Measurements from ENCODE around the gene ABCA12. TPM values are rescaled to one million over a fixed set of nuclear protein-coding genes. Genes with fewer than 3 reads are reported as not detected.

ABCA12 gene
- total and polyA plus RNA-seq, 2 donors (not counting 1 experiment from before 2014, with no cell fraction given) = under 0.01 to 0.01 TPM

DNA sequence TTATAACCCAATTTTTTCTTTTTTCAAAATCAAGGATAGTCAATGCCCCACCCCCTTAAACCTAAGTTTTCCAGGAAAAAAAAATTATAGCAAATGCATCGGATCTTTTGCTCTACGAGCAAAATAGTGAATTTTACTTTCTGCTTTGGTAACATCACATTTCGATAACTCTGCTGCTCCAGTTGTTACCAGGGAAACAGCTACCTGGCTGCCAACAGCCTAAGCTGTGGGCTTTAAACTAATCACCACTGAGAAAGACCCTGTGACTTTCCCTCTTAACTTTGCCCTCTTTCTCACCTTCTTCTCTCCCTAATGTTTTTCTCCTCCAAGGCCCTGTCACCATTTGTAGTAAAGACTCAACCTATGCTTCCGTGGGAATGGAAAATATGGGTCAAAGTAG lies 145.5 kb downstream of the ABCA12 start:
- no peak overlapping the region for H3K4me3 ChIP-seq (replicated peaks in 1 of 4; ENCODE audit: control extremely low read depth in 1 of 4, insufficient read depth in 1 of 4, low read depth in 3 of 4, low read length in 4 of 4)
- H4K20me1 ChIP-seq (ENCODE audit: control insufficient read depth, extremely low read depth, insufficient read depth, low read length) = no peaks in the 10 kb centered on the region
- H3K4me2 ChIP-seq (ENCODE audit: extremely low read depth, insufficient read depth, low read length) = no peak overlapping the region
- no peaks in the 10 kb centered on the region for H3K79me2 ChIP-seq (ENCODE audit: control insufficient read depth, insufficient read depth, low read length)
- no peak overlapping the region for H3K27ac ChIP-seq (ENCODE audit: insufficient read depth, low read length)
- TF ChIP-seq, protein P1, sequence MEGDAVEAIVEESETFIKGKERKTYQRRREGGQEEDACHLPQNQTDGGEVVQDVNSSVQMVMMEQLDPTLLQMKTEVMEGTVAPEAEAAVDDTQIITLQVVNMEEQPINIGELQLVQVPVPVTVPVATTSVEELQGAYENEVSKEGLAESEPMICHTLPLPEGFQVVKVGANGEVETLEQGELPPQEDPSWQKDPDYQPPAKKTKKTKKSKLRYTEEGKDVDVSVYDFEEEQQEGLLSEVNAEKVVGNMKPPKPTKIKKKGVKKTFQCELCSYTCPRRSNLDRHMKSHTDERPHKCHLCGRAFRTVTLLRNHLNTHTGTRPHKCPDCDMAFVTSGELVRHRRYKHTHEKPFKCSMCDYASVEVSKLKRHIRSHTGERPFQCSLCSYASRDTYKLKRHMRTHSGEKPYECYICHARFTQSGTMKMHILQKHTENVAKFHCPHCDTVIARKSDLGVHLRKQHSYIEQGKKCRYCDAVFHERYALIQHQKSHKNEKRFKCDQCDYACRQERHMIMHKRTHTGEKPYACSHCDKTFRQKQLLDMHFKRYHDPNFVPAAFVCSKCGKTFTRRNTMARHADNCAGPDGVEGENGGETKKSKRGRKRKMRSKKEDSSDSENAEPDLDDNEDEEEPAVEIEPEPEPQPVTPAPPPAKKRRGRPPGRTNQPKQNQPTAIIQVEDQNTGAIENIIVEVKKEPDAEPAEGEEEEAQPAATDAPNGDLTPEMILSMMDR (conservative IDR thresholded peaks at IDR 0.05 in 1 of 2, IDR thresholded peaks at IDR 0.05 in 1 of 2; ENCODE audit: low read depth in 1 of 2, low read length in 2 of 2) = no peak
- TF ChIP-seq EZH2 (IDR thresholded peaks at IDR 0.05; ENCODE audit: low read length, missing control alignments) = no peak
- H3K27me3 ChIP-seq (ENCODE audit: control insufficient read depth, insufficient read depth, low read length) = no peaks in the 10 kb centered on the region
- no peaks in the 10 kb centered on the region for H3K36me3 ChIP-seq (ENCODE audit: control insufficient read depth, insufficient read depth, low read length)
- H3K4me1 ChIP-seq (ENCODE audit: control insufficient read depth, extremely low read depth, insufficient read depth, low read length) = no peaks in the 10 kb centered on the region
- no peaks in the 10 kb centered on the region for H3K9me3 ChIP-seq (ENCODE audit: control insufficient read depth, insufficient read depth, low read depth, low read length)
- DNase-seq (ENCODE audit: low read depth in 2 of 2) = no peak
- no peak overlapping the region for H2AFZ ChIP-seq (ENCODE audit: low read length)
- H3K9ac ChIP-seq (ENCODE audit: insufficient read depth, low read length) = no peak overlapping the region

DNA sequence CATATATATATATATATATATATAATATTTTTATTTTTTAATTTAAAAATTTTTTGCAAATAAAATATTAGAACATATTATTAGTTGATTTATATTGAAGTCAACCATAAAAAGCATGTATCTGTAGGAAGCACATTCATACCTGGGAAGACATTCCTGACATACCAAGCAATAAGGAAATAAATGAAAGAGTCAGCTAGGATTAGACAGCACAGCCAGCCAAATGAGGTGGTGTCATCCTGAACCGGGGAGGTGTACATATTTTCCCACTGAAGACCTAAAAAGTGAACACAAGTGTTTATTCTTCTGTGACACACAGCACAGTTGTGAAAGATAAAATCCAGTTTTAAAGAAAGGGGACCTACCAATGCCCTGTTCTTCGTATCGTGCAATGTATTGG lies 149.2 kb downstream of the ABCA12 start:
- no peaks in the 10 kb centered on the region for H3K79me2 ChIP-seq (ENCODE audit: control insufficient read depth, insufficient read depth, low read length)

DNA sequence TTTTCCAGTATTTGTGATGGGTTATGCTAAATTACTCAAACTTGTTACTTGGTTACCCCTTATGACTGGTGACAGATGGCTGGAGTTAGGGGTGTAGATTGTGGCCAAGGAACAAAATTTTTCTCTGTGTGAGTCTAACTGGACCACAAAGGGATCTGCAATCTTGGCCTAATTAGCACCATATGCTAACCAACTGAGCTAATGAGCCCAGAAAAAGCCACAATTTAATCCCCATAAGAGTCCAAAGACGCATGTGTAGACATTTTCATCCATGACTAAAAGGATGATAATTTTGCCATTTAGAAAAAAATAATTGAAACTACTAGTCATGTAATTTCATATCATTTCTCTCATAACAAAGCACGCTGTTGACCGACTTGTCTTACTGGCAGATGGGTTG lies 151.2 kb downstream of the ABCA12 start:
- no peak overlapping the region for H2AFZ ChIP-seq (ENCODE audit: low read length)
- H3K9me3 ChIP-seq (ENCODE audit: control insufficient read depth, insufficient read depth, low read depth, low read length) = no peaks in the 10 kb centered on the region
- no peak overlapping the region for H3K27ac ChIP-seq (ENCODE audit: insufficient read depth, low read length)
- H3K36me3 ChIP-seq (ENCODE audit: control insufficient read depth, insufficient read depth, low read length) = no peaks in the 10 kb centered on the region
- H3K4me2 ChIP-seq (ENCODE audit: extremely low read depth, insufficient read depth, low read length) = no peak overlapping the region
- H3K27me3 ChIP-seq (ENCODE audit: control insufficient read depth, insufficient read depth, low read length) = no peaks in the 10 kb centered on the region
- no peaks in the 10 kb centered on the region for H3K4me1 ChIP-seq (ENCODE audit: control insufficient read depth, extremely low read depth, insufficient read depth, low read length)
- TF ChIP-seq, protein P1 (conservative IDR thresholded peaks at IDR 0.05 in 1 of 2, IDR thresholded peaks at IDR 0.05 in 1 of 2; ENCODE audit: low read depth in 1 of 2, low read length in 2 of 2) = no peak
- TF ChIP-seq EZH2 (IDR thresholded peaks at IDR 0.05; ENCODE audit: low read length, missing control alignments) = no peak
- peak in 1 of 2 donors; percentile 36 for DNase-seq (ENCODE audit: low read depth in 2 of 2)
- no peaks in the 10 kb centered on the region for H4K20me1 ChIP-seq (ENCODE audit: control insufficient read depth, extremely low read depth, insufficient read depth, low read length)
- no peak overlapping the region for H3K4me3 ChIP-seq (replicated peaks in 1 of 4; ENCODE audit: control extremely low read depth in 1 of 4, insufficient read depth in 1 of 4, low read depth in 3 of 4, low read length in 4 of 4)
- H3K9ac ChIP-seq (ENCODE audit: insufficient read depth, low read length) = no peak overlapping the region
- no peaks in the 10 kb centered on the region for H3K79me2 ChIP-seq (ENCODE audit: control insufficient read depth, insufficient read depth, low read length)

More for the DNA sequence above, 149.2 kb downstream of the ABCA12 start:
- no peak overlapping the region for H3K4me3 ChIP-seq (replicated peaks in 1 of 4; ENCODE audit: control extremely low read depth in 1 of 4, insufficient read depth in 1 of 4, low read depth in 3 of 4, low read length in 4 of 4)
- H3K4me2 ChIP-seq (ENCODE audit: extremely low read depth, insufficient read depth, low read length) = no peak overlapping the region
- DNase-seq (ENCODE audit: low read depth in 2 of 2) = no peak
- H3K36me3 ChIP-seq (ENCODE audit: control insufficient read depth, insufficient read depth, low read length) = no peaks in the 10 kb centered on the region
- no peaks in the 10 kb centered on the region for H3K4me1 ChIP-seq (ENCODE audit: control insufficient read depth, extremely low read depth, insufficient read depth, low read length)
- no peak for TF ChIP-seq EZH2 (IDR thresholded peaks at IDR 0.05; ENCODE audit: low read length, missing control alignments)
- H3K27me3 ChIP-seq (ENCODE audit: control insufficient read depth, insufficient read depth, low read length) = no peaks in the 10 kb centered on the region
- no peaks in the 10 kb centered on the region for H3K9me3 ChIP-seq (ENCODE audit: control insufficient read depth, insufficient read depth, low read depth, low read length)
- H4K20me1 ChIP-seq (ENCODE audit: control insufficient read depth, extremely low read depth, insufficient read depth, low read length) = no peaks in the 10 kb centered on the region
- no peak overlapping the region for H3K9ac ChIP-seq (ENCODE audit: insufficient read depth, low read length)
- H3K27ac ChIP-seq (ENCODE audit: insufficient read depth, low read length) = no peak overlapping the region
- H2AFZ ChIP-seq (ENCODE audit: low read length) = no peak overlapping the region
